GM18909 (cell line): ENCODE measurements around the gene KCND2.
"Not testable (repeated sequence)": the region's sequence is repeated elsewhere in the genome, so short reads cannot be mapped to it uniquely, and the experiment has no call there.

Experiments used
- ATAC-seq: cut with Tn5 transposase; IDR thresholded peaks from one replicate; pipeline ENCODE4 v1.9.1; 2021; ENCODE audit warnings: mild to moderate bottlenecking; ENCODE audit not compliant: unreplicated experiment, poor library complexity

The KCND2 gene

DNA sequence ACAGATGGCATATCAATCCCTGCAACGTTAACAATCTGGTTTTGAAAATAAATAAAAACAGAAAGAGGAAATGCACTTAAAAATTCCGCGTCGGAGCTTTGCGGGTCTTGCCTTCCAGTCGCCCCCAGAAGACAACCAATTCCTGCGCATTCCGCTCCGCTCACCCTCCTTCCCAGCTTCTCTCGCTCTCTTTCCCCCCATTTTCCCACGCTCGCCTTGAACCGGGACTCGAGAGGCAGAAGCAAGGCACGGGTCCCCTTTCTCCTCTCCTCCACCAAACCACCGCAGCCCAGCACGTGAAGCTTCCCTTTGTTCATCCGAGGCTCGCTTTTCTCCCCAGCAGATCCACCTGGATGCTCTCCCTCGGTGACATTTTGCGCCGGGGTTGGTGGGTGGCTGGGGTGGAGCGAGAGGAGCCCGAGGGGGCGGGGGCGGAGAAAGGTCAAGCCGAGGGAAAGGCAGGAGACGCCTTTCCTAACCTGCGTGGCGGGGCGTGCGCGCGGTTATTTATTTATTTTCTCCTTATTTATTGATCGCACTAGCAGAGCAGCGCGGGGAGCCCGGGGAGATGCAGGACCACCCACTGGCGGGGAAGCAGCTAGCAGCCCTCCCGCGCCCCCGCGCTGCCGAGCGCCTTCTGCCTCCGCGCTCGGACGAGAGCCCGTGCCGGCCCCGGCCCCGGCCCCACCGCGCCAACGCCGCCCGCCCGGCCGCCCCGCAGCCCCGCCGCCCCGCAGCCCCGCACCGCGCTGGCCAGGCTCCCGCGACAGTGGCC, at the start of gene KCND2:
TSS of gene KCND2 (plus strand) at position 475 of the 775 bp plus-strand sequence.
- peak; percentile 40 for ATAC-seq

DNA sequence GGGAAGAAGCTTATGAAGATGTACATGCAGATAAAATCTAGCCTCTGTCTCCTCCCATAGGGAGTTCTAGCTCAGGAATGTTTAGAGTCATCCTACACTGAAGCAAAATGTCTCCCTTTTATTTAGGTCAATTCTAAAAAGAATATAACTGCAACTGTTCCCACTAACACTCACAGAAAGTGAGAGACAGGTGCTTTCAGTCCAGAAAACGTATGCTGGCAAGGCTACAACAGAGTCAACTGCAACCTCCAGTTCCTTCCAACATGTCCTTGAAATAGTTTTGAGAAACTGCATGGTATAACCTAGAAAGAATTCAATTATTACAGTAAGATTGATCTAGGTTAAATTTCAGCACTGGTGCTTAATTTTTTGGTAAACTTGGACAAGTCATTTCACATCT, 46.8 kb upstream of the KCND2 start:
- no peak for ATAC-seq

DNA sequence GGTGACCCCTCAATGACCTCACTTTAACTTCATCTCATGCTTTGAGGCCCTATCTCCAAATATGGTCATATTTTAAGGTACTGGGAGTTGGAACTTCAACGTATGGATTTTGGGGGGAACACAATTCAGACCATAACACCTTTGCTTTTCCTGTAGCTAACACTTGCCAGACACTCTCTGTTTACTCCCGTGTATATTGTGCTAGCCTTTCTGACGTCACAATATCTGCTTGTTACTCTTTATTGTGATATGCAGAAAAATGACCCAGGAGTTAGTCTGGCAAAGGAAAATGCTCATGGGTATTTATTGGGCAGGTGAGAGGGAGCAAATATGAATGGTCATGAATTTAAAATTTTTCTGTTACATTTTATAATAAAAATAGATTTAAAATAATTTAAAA, 45.7 kb upstream of the KCND2 start:
- no peak for ATAC-seq

DNA sequence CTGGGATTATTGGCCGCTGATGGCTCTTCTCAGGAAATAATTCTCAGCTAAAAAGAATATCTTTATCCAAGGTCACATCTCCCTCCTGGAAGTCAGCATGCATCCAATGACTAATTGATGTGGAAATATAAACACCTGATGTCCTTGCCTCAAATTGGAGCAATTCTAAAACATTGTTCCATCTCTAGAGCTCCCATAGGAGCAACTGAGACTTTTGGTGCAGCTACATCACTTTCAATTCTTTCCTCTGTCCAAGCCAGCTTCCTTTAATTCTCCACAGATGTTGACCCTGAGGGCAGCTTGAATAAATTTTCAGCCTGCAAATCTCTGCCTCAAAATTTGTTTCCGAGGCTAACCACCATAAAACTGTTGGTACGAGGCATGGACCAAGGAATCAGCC, 43.9 kb upstream of the KCND2 start:
- ATAC-seq = no peak

DNA sequence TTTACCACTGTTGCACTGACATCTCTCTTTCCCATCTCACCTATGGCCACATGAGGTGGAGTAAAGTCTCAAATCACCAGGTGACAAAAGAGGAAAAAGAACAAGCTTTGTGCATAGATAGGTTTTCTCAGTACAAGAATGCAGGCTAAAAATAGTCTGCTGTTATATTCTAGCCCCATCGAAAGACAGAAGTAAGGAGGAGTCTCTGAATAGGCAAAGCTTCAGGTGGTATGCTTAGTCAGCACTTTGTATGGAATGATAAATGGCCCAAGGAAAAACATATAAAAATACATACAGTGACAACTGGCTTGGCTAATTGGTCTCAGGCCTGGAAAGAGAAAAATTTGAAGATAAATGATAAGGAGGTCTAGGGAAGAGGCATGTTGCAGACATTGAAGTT, 39.6 kb upstream of the KCND2 start:
- ATAC-seq = no peak

DNA sequence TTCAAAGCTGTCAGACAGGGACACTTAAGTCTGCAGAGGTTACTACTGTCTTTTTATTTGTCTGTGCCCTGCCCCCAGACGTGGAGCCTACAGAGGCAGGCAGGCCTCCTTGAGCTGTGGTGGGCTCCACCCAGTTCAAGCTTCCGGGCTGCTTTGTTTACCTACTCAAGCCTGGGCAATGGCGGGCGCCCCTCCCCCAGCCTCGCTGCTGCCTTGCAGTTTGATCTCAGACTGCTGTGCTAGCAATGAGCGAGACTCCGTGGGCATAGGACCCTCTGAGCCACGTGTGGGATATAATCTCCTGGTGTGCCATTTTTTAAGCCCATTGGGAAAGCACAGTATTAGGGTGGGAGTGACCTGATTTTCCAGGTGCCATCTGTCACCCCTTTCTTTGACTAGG, 32.6 kb upstream of the KCND2 start:
- ATAC-seq = not testable (repeated sequence)

DNA sequence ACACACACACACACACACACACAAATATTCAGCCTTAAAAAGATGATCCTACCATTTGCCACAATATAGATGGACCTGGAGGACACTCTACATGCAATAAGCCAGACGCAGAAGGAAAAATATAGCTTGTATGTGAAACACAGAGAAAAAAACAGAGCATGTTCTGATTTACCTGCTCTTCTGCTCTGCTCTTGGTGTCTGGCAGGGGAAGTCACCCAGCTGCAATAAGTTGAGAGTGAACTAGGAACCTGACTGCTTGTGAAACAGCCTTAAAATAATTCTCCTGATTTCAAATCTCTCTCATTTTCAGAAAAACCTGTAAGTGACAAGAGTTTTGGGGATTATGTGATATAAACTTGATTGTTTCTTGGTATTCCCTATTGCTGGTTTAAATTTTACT, 31.0 kb upstream of the KCND2 start:
- no peak for ATAC-seq

DNA sequence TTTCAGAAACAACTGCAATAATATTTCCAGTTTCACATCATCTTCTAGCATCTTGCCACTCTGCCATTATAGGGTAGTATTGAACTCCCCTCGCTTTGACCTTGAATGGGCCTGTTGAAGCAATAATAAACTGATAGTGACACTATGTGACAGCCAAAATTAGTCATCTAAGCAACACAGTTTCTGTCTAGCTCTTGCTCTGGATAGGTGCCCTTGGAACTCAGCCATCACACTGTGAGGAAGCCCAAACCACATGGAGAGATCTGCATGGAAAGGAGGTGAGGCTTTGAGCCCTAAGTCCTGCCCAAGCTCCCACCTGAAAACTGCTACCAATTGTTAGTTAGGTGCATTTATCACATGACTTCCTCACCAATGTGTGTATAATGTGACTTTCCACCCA, 18.1 kb upstream of the KCND2 start:
- ATAC-seq = no peak

DNA sequence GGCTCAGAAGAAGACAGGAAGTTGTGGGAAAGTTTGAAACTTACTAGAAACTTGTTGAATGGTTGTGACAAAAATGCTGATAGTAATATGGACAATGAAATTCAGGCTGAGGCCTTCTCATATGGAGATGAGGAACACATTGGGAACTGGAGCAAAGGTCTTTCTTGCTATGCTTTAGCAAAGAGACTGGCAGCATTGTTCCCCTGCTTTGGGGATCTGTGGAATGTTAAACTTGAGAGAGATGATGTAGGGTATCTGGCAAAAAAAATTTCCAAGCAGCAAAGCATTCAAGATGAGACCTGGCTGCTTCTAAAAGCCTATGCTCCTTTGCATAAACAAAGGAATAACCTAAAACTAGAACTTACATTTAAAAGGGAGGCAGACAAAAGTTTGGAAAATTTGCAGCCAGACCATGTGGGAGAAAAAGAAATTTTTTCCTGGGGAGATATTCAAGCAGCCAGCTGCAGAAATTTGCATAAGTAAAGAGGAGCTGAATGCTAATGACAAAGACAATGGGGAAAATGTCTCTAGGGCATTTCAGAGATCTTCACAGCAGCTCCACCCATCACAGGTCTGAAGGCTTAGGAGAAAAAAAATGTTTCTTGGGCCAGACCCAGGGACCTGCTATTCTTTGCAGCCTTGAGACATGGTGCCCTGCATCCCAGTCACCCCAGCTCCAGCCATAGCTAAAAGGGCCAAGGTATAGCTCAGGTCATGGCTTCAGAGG, 16.5 kb upstream of the KCND2 start:
- ATAC-seq = no peak

DNA sequence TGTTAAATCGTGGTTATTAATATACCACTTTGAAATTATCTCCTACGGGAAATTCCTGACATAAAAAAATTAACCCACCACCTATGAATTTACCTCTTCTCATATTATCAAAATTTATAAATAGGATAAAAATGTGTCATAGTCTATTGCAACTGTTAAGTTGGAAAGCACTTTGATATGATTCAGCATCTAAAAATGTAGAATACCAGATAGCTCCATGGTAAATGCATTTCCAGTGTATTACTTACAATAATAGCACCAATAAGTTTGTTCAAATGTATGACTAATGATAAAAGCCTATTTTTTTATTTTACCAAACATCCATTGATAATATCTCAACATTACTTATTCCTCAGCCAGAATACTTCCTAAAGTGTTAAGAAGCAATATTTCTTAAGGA, 13.6 kb upstream of the KCND2 start:
- no peak for ATAC-seq

DNA sequence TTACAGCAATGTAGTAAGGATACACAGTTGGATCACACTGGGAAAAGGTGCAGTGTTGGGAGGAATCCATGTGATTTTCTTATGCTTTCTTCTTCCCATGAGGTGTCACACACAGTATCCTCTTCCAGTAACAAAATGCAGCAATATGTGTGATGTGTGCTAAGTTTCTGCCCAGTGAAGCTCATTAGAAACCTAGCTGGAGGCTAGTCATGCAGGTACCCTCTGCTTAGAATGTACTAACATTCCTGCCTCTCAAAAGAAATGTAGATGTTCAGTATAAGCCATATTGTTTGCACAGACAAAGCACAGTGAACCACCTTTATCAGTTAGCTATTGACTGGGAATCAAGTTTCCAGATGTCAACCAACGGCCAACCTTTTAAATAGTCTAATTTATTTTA, 12.9 kb upstream of the KCND2 start:
- no peak for ATAC-seq

DNA sequence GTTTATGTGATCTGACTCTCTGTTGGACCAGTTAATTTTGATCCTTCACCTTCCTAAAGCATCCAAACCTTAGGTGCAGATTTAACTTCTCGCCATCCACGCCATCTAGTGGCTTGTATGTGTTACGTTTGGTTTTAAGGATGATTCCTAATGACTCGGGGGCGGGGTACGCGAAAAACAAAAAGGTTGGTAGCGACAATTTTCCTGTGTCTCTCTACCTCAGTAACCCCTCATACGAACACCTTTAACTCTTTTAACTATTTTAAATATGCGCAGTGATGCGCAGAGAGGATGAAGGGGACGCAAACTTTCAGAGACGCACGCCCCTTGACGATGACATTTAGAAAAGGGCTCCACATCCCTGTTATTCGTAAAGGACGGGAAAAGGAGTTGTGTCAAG, 714 bp upstream of the KCND2 start:
- ATAC-seq = peak; percentile 56

DNA sequence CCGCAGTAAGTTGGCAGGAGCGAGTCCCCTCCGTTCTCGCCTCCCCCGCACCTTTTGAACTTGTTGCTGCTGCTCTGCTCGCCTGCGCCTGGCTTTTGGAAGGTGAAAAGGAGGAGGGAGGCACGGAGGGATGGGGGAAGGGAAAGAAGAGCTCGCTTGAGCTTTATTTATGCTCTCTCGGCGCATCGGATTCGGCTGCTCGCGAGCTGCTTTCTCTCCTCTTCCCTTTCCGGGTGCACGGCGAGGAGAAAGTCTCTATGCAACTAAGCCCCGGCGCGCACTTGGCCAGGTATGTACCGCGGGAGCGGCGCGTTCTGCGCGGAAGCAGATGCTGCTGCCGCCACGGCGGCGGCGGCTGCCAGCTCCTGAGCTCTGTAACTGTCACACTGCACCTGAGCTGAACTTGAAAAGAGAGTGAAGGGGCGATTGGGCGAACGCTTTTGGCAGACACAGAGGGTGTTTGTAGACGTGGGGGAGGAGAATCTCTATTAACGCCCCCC, 551 bp downstream of the KCND2 start:
- peak; percentile 74 for ATAC-seq

DNA sequence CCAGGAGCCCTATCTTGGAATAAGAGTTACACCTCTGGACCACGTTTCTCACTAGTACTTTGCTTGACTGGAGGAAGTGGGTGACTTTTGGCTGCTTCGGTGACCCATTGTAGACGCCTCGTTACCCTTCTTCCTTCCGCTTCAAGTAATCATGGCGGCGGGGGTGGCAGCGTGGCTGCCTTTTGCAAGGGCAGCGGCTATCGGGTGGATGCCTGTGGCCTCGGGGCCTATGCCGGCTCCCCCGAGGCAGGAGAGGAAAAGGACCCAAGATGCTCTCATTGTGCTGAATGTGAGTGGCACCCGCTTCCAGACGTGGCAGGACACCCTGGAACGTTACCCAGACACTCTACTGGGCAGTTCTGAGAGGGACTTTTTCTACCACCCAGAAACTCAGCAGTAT, 1.5 kb downstream of the KCND2 start:
- no peak for ATAC-seq

DNA sequence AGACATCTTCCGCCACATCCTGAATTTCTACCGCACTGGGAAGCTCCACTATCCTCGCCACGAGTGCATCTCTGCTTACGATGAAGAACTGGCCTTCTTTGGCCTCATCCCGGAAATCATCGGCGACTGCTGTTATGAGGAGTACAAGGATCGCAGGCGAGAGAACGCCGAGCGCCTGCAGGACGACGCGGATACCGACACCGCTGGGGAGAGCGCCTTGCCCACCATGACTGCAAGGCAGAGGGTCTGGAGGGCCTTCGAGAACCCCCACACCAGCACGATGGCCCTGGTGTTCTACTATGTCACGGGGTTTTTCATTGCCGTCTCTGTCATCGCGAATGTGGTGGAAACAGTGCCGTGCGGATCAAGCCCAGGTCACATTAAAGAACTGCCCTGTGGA, 1.9 kb downstream of the KCND2 start:
- no peak for ATAC-seq

DNA sequence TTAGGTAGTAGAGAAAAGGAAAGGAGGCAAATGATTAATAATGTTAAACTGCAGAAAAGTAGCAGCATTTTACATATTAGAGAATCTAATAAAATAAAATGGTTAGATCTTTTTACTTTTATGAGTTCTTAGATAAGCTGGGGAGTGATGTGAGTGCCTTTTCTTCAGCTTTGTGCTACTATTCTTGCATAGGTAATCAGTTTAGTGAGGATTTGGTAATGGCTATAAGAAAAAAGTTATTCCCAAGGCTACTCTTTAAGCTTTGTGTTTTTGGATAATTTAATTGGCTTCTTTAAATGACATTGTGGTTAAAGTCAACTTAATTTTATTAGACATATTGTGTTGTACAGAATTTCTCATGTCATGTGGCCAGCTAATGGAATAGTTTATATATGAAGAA, 3.7 kb downstream of the KCND2 start:
- ATAC-seq = no peak

DNA sequence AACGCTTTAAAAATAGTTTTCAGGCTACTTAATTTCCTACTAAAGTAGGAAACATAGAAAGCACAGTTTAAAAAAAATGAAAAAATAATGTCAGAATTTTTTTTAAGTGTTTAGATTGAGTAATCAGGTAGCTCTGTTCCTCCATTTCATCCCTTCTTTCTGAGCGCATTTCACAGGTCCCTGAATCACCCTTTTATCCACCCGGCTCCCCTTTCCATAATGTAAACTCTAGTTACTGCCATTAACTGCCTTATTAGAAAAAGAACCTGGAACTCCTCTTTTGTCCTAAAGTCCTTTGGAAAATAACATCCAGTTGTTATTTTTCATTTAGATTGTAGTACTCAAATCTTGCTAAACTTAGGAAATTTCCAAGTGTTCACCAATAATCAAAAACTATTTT, 5.8 kb downstream of the KCND2 start:
- ATAC-seq = no peak

DNA sequence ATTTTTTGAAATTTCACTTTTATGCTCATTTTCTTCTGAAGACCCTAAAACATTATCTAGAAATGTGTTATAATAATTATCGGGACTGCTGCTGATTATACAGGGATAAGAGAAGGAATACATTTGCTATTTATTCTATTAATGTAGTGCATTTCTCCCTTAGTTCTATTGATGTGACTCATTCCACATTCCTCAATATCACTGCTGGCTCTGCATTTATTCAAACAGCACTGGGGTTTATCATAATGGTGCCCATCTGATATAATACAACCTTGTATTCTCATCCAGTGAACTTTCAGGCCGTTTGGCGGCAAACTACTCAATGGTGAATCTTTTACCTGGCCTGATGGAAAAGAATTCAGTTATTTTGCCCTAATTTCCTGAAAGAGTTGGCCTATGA, 7.8 kb downstream of the KCND2 start:
- ATAC-seq = no peak

DNA sequence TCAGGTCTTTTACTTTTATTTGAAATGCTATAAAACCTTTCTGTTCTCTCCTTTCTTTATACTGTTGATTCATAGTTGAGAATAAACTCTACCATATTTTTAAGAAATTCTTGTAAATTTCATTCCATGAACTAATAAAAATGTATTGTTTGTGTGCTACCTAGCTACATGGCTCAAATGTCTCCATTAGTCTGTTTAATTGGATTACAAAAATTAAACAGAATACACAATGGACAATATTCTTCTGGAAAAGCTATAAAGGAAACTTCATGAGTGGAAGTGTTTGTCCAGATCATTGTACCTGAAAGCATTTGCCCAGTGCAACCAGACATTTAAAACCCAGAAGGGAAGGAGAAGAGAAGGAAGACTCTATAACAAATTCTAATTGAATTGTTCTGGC, 20.1 kb downstream of the KCND2 start:
- no peak for ATAC-seq

DNA sequence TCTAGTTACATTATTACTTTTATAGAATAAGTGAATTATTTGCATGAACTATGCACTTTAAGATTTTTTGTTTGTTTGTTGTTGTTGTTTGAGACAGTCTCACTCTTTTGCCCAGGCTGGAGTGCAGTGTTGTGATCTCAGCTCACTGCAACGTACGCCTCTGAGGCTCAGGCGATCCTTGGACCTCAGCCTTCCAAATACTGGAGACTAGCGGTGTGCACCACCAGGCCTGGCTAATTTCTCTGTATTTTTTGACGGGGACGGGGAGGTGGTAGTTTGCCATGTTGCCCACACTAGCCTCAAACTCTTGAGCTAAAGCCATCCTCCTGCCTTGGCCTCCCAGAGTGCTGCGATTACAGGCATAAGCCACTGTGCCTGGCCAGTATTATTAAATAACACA, 29.2 kb downstream of the KCND2 start:
- ATAC-seq = no peak

DNA sequence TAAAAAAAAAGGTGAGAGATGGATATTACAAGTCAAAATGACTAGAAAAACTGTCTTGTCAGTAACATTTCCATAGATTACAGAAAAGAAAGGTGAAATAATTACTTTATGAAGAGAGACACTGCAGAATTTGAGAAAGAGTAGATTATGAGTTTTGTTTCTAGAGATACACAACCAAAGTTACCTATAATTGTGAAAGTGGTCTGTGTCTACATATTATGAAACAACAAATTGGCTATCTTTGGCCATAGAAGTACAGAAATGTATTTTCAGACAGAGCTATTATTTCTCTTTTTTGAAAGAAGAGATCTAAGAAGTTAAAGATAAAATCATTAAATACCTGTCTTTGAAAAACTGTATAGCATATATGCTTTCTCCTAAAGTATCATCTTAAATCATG, 30.1 kb downstream of the KCND2 start:
- ATAC-seq = no peak

DNA sequence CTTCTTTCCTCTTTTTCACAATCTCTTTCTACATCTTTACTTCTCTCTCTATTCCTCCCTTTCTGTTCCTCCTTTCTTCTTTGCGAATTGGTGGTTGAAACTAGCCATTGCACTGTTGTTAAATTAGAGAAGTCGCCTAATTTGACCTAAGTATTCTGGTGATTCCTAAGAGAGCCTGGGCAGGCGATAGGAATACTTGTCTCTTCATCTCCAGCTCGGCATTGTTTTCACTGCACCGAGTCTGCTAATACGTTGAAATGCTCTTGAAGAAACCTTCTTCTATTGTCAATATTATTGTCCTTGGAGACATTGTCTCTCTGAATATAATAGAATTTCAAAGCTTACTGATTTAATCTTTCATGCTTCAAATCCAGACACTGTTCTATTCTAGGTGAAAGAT, 31.7 kb downstream of the KCND2 start:
- no peak for ATAC-seq
